Endothelial cell (in vitro differentiated cells): ENCODE measurements around the gene FGD3. TPM values are rescaled to one million over a fixed set of nuclear protein-coding genes. Genes with fewer than 3 reads are reported as not detected.
"Not testable (repeated sequence)": the region's sequence is repeated elsewhere in the genome, so short reads cannot be mapped to it uniquely, and the experiment has no call there.

Experiments used
- DNase-seq: peaks from one replicate; pipeline ENCODE4 v3.0.0; 2021; ENCODE audit warnings: low spot score
- H3K27ac Mint-ChIP-seq: one replicate; pipeline ENCODE4 v1.8.0; 2021; ENCODE audit warnings: mixed read lengths, inconsistent platforms; ENCODE audit not compliant: unreplicated experiment
- H3K27me3 Mint-ChIP-seq: one replicate; pipeline ENCODE4 v1.8.0; 2021; ENCODE audit warnings: mild to moderate bottlenecking, moderate library complexity, mixed read lengths, inconsistent platforms; ENCODE audit not compliant: unreplicated experiment
- H3K36me3 Mint-ChIP-seq: one replicate; pipeline ENCODE4 v1.8.0; 2021; ENCODE audit warnings: mild to moderate bottlenecking, low read depth, mixed read lengths, inconsistent platforms; ENCODE audit not compliant: unreplicated experiment
- H3K4me1 Mint-ChIP-seq: one replicate; pipeline ENCODE4 v1.8.0; 2021; ENCODE audit warnings: mild to moderate bottlenecking, mixed read lengths, inconsistent platforms; ENCODE audit not compliant: unreplicated experiment
- H3K4me3 Mint-ChIP-seq: one replicate; pipeline ENCODE4 v1.8.0; 2021; ENCODE audit warnings: mild to moderate bottlenecking, mixed read lengths, inconsistent platforms; ENCODE audit not compliant: unreplicated experiment
- H3K9me3 Mint-ChIP-seq: one replicate; pipeline ENCODE4 v1.8.0; 2021; ENCODE audit warnings: mixed read lengths, inconsistent platforms; ENCODE audit not compliant: unreplicated experiment
- CTCF ChIP-seq: fragments of 200-600 bp; sonication (generic); IDR thresholded peaks from one replicate; pipeline ENCODE4 v1.5.0; 2021; ENCODE audit warnings: antibody characterized with exemption; ENCODE audit not compliant: unreplicated experiment
- long read RNA-seq: library from polyadenylated mRNA; unstranded; transcript quantifications from one replicate; pipeline ENCODE4 v2.0.0, GENCODE V29; 2020; ENCODE audit not compliant: unreplicated experiment
- total RNA-seq: library from RNA; stranded (reverse); fragmentation: NEBNext Ultra II Directional; extraction: Animal tissue kit (Norgen Biotek cat#: 25700); gene quantifications from one replicate; pipeline ENCODE4 v1.2.1, GENCODE V29; 2021; ENCODE audit not compliant: unreplicated experiment

The FGD3 gene
- total RNA-seq, result 1.1 TPM
- long read RNA-seq, result 0 reads

GRCh38 chr9:92947268-92948037 is at the start of gene FGD3:
TSS of gene FGD3 (plus strand) at chr9:92947523. CDS start at chr9:92976257, 28,734 bp downstream.
- Mint-ChIP-seq H3K27me3 (peaks cover 6% of the 10 kb centered on the region), H3K27ac (no peak within 1 kb of the TSS), H3K4me3 (peak within 1 kb of the TSS; percentile 78)

GRCh38 chr9:92905137-92905536 is 42.2 kb upstream of the FGD3 start:
- H3K27ac Mint-ChIP-seq, result not testable (repeated sequence)

More at GRCh38 chr9:92947268-92948037, at the start of gene FGD3:
- Mint-ChIP-seq H3K36me3 (peaks cover 12% of the 10 kb centered on the region), H3K9me3 (no peaks in the 10 kb centered on the region), H3K4me1 (peaks cover 5% of the 10 kb centered on the region)
- no peak for TF ChIP-seq CTCF
- DNase-seq, result peak; percentile 34

GRCh38 chr9:92911511-92912475 is 35.5 kb upstream of the FGD3 start:
- H3K4me3 Mint-ChIP-seq, result no peak overlapping the region

More at GRCh38 chr9:92905137-92905536, 42.2 kb upstream of the FGD3 start:
- not testable (repeated sequence) for DNase-seq, H3K4me1 Mint-ChIP-seq, H3K27me3 Mint-ChIP-seq, H3K36me3 Mint-ChIP-seq, H3K9me3 Mint-ChIP-seq, H3K4me3 Mint-ChIP-seq

GRCh38 chr9:92917176-92917800 is 30.0 kb upstream of the FGD3 start:
- TF ChIP-seq CTCF, result no peak
- no peaks in the 10 kb centered on the region for H3K9me3 Mint-ChIP-seq
- no peak overlapping the region for H3K4me3 Mint-ChIP-seq
- DNase-seq, result no peak
- H3K27me3 Mint-ChIP-seq, result peaks cover 2% of the 10 kb centered on the region
- H3K27ac Mint-ChIP-seq, result no peak overlapping the region
- peaks cover 7% of the 10 kb centered on the region for H3K4me1 Mint-ChIP-seq
- peaks cover 5% of the 10 kb centered on the region for H3K36me3 Mint-ChIP-seq

More at GRCh38 chr9:92911511-92912475, 35.5 kb upstream of the FGD3 start:
- no peak for DNase-seq
- no peaks in the 10 kb centered on the region for H3K4me1 Mint-ChIP-seq
- H3K36me3 Mint-ChIP-seq, result peaks cover 1% of the 10 kb centered on the region
- no peak for TF ChIP-seq CTCF
- H3K9me3 Mint-ChIP-seq, result no peaks in the 10 kb centered on the region
- H3K27me3 Mint-ChIP-seq, result peaks cover 4% of the 10 kb centered on the region
- no peak overlapping the region for H3K27ac Mint-ChIP-seq

DNA sequence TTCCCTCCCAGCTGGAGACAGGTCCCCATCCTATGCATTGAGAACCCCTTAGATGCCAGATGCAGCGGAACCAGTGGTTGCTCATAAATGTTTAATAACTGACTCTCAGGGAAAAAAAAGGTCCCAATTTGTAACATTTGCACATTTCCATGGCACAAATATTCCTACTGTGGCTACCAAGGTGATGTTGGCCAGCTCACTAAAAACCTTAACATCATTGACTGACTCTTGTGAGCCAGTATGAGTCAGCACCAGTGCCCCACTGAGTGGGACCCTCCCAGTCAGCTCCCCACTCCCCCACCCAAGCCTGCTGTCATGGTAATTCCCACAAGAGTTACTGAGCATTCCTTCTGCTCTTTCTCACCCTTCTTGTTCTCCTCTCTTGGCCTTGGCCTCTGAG is 26.9 kb upstream of the FGD3 start:
- no peak overlapping the region for H3K27ac Mint-ChIP-seq
- no peaks in the 10 kb centered on the region for H3K9me3 Mint-ChIP-seq
- no peak overlapping the region for H3K4me3 Mint-ChIP-seq
- no peak for DNase-seq
- H3K27me3 Mint-ChIP-seq, result peaks cover 2% of the 10 kb centered on the region
- peaks cover 5% of the 10 kb centered on the region for H3K36me3 Mint-ChIP-seq
- peaks cover 7% of the 10 kb centered on the region for H3K4me1 Mint-ChIP-seq
- TF ChIP-seq CTCF, result no peak
